Liver (tissue), 3 donors: ENCODE results near the gene NAA38.

ENCODE experiments used
- EGR1 ChIP-seq, 2 donors: IDR thresholded peaks; 2 replicates each; pipeline ENCODE4 v1.6.1; 2016 to 2018; ENCODE audit warnings: antibody characterized with exemption in 2 of 2, low read depth in 2 of 2
- GABPA ChIP-seq, 2 donors: IDR thresholded peaks in 1 of 2; conservative IDR thresholded peaks in 1 of 2; 2 replicates each; pipeline ENCODE4 v1.6.1; 2016; ENCODE audit warnings: antibody characterized with exemption in 2 of 2, mild to moderate bottlenecking in 1 of 2, moderate library complexity in 1 of 2
- NR2F2 ChIP-seq: IDR thresholded peaks from 2 replicates; pipeline ENCODE4 v1.6.1; 2016; ENCODE audit warnings: antibody characterized with exemption
- RAD21 ChIP-seq, 2 donors: IDR thresholded peaks; 2 replicates each; pipeline ENCODE4 v1.6.1; 2016; ENCODE audit warnings: antibody characterized with exemption in 2 of 2, mild to moderate bottlenecking in 2 of 2
- RXRA ChIP-seq, 2 donors: IDR thresholded peaks; 2 replicates each; pipeline ENCODE4 v1.6.1; 2017 to 2018; ENCODE audit warnings: antibody characterized with exemption in 2 of 2, mild to moderate bottlenecking in 1 of 2
- SP1 ChIP-seq: IDR thresholded peaks from 2 replicates; pipeline ENCODE4 v1.6.1; 2018; ENCODE audit warnings: antibody characterized with exemption, mild to moderate bottlenecking
- TAF1 ChIP-seq: conservative IDR thresholded peaks from 2 replicates; pipeline ENCODE4 v1.6.1; 2016; ENCODE audit warnings: antibody characterized with exemption, mild to moderate bottlenecking
- TF ChIP-seq, protein P1 (sequence below): fragments of 150-350 bp; IDR thresholded peaks from 2 replicates; pipeline ENCODE4 v1.5.1; 2017; ENCODE audit warnings: improper control_type of control experiment, low read depth, low read length; ENCODE audit not compliant: missing input control
- TF ChIP-seq, protein P2 (sequence below): IDR thresholded peaks from 2 replicates; pipeline ENCODE4 v1.6.1; 2016; ENCODE audit warnings: antibody characterized with exemption, mild to moderate bottlenecking
- TF ChIP-seq, protein P3 (sequence below): IDR thresholded peaks from 2 replicates; pipeline ENCODE4 v1.6.1; 2016; ENCODE audit warnings: antibody characterized with exemption
- TF ChIP-seq, protein P4 (sequence below): IDR thresholded peaks from 2 replicates; pipeline ENCODE4 v1.6.1; 2016; ENCODE audit warnings: antibody characterized with exemption
- TF ChIP-seq, protein P5 (sequence below): IDR thresholded peaks from 2 replicates; pipeline ENCODE4 v1.6.1; 2016; ENCODE audit warnings: antibody characterized with exemption
- donor health status: healthy.
- donor health status: healthy.

DNA sequence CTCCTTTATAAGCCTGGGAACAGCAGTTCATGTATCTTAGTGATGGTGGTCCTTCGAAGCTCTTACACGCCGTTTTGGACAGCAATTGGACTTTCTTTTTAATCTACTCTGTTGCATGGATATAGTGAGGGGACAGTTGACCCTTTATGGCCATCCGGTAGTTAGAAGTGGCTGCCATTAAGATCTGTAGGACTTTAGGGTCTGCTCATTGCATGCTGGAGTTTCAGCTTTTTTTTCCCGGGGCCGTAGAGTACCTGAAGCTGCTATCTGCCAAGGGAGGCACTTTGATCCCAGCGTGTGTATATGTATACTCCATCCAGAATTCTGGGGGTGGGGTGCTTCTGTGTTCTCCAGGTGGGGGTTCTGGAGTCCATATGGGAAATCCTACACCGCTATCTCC is 1.7 kb upstream of the NAA38 start:
- TF ChIP-seq, protein P1, sequence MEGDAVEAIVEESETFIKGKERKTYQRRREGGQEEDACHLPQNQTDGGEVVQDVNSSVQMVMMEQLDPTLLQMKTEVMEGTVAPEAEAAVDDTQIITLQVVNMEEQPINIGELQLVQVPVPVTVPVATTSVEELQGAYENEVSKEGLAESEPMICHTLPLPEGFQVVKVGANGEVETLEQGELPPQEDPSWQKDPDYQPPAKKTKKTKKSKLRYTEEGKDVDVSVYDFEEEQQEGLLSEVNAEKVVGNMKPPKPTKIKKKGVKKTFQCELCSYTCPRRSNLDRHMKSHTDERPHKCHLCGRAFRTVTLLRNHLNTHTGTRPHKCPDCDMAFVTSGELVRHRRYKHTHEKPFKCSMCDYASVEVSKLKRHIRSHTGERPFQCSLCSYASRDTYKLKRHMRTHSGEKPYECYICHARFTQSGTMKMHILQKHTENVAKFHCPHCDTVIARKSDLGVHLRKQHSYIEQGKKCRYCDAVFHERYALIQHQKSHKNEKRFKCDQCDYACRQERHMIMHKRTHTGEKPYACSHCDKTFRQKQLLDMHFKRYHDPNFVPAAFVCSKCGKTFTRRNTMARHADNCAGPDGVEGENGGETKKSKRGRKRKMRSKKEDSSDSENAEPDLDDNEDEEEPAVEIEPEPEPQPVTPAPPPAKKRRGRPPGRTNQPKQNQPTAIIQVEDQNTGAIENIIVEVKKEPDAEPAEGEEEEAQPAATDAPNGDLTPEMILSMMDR, result no peak
- TF ChIP-seq, protein P2, sequence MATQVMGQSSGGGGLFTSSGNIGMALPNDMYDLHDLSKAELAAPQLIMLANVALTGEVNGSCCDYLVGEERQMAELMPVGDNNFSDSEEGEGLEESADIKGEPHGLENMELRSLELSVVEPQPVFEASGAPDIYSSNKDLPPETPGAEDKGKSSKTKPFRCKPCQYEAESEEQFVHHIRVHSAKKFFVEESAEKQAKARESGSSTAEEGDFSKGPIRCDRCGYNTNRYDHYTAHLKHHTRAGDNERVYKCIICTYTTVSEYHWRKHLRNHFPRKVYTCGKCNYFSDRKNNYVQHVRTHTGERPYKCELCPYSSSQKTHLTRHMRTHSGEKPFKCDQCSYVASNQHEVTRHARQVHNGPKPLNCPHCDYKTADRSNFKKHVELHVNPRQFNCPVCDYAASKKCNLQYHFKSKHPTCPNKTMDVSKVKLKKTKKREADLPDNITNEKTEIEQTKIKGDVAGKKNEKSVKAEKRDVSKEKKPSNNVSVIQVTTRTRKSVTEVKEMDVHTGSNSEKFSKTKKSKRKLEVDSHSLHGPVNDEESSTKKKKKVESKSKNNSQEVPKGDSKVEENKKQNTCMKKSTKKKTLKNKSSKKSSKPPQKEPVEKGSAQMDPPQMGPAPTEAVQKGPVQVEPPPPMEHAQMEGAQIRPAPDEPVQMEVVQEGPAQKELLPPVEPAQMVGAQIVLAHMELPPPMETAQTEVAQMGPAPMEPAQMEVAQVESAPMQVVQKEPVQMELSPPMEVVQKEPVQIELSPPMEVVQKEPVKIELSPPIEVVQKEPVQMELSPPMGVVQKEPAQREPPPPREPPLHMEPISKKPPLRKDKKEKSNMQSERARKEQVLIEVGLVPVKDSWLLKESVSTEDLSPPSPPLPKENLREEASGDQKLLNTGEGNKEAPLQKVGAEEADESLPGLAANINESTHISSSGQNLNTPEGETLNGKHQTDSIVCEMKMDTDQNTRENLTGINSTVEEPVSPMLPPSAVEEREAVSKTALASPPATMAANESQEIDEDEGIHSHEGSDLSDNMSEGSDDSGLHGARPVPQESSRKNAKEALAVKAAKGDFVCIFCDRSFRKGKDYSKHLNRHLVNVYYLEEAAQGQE, result no peak
- no peak for TF ChIP-seq RXRA (IDR thresholded peaks at IDR 0.05)
- TF ChIP-seq, protein P3, sequence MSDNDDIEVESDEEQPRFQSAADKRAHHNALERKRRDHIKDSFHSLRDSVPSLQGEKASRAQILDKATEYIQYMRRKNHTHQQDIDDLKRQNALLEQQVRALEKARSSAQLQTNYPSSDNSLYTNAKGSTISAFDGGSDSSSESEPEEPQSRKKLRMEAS, result no peak
- TF ChIP-seq SP1, result no peak
- TF ChIP-seq RAD21 (IDR thresholded peaks at IDR 0.05), result no peak
- TF ChIP-seq, protein P4, sequence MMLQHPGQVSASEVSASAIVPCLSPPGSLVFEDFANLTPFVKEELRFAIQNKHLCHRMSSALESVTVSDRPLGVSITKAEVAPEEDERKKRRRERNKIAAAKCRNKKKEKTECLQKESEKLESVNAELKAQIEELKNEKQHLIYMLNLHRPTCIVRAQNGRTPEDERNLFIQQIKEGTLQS, result no peak
- no peak for TF ChIP-seq NR2F2
- TF ChIP-seq EGR1 (IDR thresholded peaks at IDR 0.05; ENCODE audit: low read depth in 2 of 2), result no peak
- TF ChIP-seq, protein P5, sequence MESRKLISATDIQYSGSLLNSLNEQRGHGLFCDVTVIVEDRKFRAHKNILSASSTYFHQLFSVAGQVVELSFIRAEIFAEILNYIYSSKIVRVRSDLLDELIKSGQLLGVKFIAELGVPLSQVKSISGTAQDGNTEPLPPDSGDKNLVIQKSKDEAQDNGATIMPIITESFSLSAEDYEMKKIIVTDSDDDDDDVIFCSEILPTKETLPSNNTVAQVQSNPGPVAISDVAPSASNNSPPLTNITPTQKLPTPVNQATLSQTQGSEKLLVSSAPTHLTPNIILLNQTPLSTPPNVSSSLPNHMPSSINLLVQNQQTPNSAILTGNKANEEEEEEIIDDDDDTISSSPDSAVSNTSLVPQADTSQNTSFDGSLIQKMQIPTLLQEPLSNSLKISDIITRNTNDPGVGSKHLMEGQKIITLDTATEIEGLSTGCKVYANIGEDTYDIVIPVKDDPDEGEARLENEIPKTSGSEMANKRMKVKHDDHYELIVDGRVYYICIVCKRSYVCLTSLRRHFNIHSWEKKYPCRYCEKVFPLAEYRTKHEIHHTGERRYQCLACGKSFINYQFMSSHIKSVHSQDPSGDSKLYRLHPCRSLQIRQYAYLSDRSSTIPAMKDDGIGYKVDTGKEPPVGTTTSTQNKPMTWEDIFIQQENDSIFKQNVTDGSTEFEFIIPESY, result no peak
- TF ChIP-seq GABPA (IDR thresholded peaks at IDR 0.05 in 1 of 2, conservative IDR thresholded peaks at IDR 0.05 in 1 of 2), result no peak
- no peak for TF ChIP-seq TAF1
